ENCODE measurements around the gene TEDC1. TPM values are rescaled to one million over a fixed set of nuclear protein-coding genes. Genes with fewer than 3 reads are reported as not detected.

TEDC1 gene
- total RNA-seq, 4 donors from 2014 or later: 2.8 to 16.9 (median 5.4) TPM

DNA sequence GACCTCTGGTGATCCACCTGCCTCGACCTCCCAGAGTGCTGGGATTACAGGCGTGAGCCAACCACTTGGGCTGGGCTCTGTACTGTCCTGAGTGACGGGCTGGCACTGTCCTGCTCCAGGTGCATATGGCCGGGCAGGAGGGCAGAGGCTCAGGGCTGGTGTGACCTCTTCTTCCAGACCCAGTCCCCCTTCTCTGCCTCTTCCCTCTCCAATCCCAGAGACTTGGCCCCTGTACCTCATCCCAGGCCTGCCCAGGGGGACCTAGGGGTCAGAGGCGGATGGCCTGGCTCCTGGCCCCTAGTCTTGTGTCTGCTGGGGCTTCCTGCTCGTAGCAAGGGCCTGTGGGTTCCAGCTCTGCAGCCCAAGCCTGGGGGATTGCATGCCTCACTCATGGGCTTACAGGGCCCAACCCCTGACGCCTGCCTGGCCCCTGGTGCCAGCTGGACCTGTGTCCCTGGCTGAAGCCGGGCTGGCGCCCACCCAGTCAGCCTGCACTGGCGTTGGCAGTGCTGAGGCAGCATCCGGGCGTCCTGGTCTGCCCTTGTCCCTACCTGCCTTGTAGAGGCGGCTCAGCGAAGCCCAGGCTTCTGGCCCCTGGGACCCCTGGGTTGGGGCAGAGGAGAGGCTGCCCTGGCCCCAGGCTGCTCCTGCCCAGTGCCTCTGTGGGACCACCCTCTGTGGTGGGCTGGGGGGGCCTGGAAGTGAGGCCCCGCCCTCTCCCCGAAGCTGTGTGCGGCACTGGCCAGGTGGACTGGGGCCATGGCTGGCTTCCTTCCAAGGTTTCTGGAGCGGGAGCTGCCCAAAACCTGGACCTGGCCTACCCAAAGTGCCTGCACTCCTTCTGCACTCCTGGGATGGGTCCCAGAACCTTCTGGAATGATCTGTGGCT lies 4.3 kb downstream of the TEDC1 start:
- intact Hi-C loops (cut with DNase I; ENCODE audit: low total_unique reads): loop anchor here (10.0 kb wide), 1 partner anchor 121 kb away; no protein-coding TSS in a partner anchor
- DNase-seq (ENCODE audit: low spot score in 2 of 2): peak in 1 of 2 donors; percentile 86
- WGBS, 2 donors: 60 to 62% methylated on average over 11 to 14 of the region's 18 CpGs
- no peak overlapping the region for H3K4me3 ChIP-seq (ENCODE audit: low read depth, poor library complexity, severe bottlenecking)
- no peak for TF ChIP-seq POLR2A (IDR thresholded peaks at IDR 0.05)
- TF ChIP-seq, protein P1, sequence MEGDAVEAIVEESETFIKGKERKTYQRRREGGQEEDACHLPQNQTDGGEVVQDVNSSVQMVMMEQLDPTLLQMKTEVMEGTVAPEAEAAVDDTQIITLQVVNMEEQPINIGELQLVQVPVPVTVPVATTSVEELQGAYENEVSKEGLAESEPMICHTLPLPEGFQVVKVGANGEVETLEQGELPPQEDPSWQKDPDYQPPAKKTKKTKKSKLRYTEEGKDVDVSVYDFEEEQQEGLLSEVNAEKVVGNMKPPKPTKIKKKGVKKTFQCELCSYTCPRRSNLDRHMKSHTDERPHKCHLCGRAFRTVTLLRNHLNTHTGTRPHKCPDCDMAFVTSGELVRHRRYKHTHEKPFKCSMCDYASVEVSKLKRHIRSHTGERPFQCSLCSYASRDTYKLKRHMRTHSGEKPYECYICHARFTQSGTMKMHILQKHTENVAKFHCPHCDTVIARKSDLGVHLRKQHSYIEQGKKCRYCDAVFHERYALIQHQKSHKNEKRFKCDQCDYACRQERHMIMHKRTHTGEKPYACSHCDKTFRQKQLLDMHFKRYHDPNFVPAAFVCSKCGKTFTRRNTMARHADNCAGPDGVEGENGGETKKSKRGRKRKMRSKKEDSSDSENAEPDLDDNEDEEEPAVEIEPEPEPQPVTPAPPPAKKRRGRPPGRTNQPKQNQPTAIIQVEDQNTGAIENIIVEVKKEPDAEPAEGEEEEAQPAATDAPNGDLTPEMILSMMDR (IDR thresholded peaks at IDR 0.05): no peak

DNA sequence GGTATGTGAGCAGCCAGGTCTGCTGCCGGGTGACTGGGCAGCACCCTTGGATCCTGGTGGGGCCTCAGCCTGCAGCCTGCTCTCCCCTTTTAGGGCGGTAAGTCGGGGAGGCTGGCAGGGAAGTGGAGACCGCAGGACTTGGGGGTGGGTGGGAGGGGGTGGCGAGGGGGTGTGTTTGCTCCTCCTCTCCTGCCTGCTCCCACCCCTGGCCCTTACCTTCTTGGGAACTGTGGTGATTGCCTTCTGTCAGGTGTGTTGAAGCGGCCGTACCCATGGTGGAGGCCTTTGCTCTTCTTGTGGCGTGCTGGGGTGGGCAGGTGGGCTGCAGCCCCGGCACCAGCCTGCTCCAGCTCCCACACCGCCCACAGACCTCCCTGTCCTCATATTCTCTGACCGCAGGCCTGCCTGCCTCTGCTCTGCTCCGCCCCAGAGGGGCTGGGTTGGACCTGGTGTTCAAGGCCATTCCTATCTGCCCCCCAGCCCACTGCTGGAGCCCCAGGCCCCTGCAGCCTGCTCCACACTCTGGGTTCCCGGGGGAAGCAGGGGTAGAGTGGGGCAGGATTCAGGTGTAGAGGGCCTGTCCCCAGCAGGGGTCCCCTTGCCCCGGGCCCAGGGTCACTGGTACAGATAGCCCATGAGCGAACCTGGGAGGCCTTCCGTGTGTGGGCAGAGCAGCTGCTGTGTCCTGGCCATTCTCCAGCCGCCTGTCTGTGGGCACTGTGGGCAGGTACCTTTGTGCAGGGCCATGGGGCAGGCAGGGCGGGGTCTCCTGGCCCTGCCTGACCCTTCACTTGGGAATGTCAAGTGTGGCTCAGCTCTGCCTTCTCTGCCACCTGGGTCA lies 5.2 kb downstream of the TEDC1 start:
- 65 to 82% methylated on average over 11 to 15 of the region's 18 CpGs for WGBS, 2 donors
- H3K4me3 ChIP-seq (ENCODE audit: low read depth, poor library complexity, severe bottlenecking): no peak overlapping the region
- DNase-seq (ENCODE audit: low spot score in 2 of 2): peak in 1 of 2 donors; percentile 84
- TF ChIP-seq POLR2A (IDR thresholded peaks at IDR 0.05): no peak
- TF ChIP-seq, protein P1 (IDR thresholded peaks at IDR 0.05): no peak
- intact Hi-C loops (cut with DNase I; ENCODE audit: low total_unique reads): loop anchor here (10.0 kb wide), 1 partner anchor 121 kb away; no protein-coding TSS in a partner anchor

DNA sequence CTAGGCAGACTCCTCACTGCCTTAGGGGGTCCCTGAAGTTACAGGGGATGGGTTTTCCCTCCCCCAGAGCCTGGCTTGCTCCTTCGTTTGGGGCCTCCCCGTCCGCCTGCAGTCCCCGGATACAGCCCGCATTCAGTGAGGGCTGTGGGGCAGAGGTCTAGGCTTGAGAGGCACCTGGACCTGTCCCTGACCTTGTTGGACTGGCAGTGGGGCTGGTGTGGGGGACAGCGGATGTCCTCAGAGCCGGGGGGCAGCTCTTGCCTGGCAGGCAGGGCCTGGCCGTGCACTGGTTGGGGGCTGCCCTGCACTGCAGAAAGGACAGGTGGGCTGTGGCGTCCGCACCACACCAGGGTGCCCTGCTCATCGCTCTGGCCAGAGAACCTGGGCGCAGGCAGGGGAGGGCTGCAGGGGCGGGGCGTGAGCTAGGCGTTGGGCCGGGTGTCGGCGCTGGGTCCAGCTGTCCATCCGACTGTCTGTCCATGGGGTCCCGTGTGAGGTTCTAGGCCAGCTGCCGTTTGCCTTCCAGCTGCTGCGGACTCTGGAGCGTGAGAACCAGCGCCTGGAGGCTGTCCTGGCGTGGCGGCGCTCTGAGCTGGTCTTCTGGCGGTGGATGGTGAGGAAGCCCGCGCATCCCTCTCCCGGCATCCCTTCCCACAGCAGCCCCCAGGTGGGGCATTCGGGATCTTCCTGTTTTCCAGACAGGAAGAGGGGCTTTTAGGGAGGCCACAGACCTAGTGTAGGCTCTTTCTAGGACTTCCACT lies 6.0 kb downstream of the TEDC1 start:
- 90 to 91% methylated on average over 15 to 28 of the region's 32 CpGs for WGBS, 2 donors

DNA sequence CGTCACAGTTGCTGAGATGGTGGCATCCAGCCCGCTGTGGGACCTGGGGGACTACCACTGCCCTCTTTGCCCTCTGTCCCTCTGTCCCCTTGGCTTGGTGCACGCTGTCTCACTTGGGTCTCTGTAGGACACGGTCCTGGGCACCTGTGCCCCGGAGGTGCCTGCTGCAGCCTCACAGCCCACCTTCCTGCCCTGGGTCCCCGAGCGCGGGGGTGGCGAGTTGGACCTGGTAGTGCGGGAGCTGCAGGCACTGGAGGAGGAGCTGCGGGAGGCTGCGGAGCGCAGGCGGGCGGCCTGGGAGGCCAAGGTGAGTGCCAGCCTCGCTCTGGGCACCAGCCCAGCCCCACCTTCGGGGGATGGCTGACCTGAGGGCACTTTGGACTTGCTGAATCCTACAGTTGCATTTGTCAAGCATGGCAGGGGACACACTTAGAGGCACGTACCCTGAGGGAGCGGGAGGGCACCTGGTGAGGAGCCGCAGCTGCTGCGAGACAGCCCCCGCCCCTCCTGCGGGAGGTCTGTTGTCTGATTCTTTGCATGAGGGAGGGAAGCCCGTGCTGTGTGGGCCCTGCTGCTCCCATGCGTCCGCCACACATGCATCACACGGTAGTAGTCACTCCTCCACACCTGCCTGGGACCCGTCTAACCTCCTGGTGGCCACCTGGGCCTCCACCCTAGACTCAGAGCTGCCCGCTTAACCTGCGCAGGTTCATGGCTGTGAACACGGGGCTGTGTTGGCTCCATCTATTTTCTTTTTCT lies 6.8 kb downstream of the TEDC1 start:
- DNase-seq (ENCODE audit: low spot score in 2 of 2): no peak
- TF ChIP-seq, protein P1 (IDR thresholded peaks at IDR 0.05): no peak
- no peak for TF ChIP-seq POLR2A (IDR thresholded peaks at IDR 0.05)
- intact Hi-C loops (cut with DNase I; ENCODE audit: low total_unique reads): loop anchor here (10.0 kb wide), 1 partner anchor 123 kb away; no protein-coding TSS in a partner anchor

More for the DNA sequence above, 6.0 kb downstream of the TEDC1 start:
- no peak overlapping the region for H3K4me3 ChIP-seq (ENCODE audit: low read depth, poor library complexity, severe bottlenecking)
- intact Hi-C loops (cut with DNase I; ENCODE audit: low total_unique reads): loop anchor here (10.0 kb wide), 1 partner anchor 122 kb away; no protein-coding TSS in a partner anchor
- peak in 1 of 2 donors; percentile 82 for DNase-seq (ENCODE audit: low spot score in 2 of 2)
- TF ChIP-seq, protein P1 (IDR thresholded peaks at IDR 0.05): no peak
- no peak for TF ChIP-seq POLR2A (IDR thresholded peaks at IDR 0.05)

More for the DNA sequence above, 6.8 kb downstream of the TEDC1 start:
- 92 to 93% methylated on average over 31 of the region's 31 CpGs for WGBS, 2 donors
- H3K4me3 ChIP-seq (ENCODE audit: low read depth, poor library complexity, severe bottlenecking): no peak overlapping the region

Data from lower leg skin (tissue), 4 donors.